K562 (cell line): ENCODE measurements around the gene SPDEF.

ENCODE experiments used
- FOXA1 ChIP-seq: fragments of 450-650 bp; IDR thresholded peaks from 2 replicates; pipeline ENCODE4 v1.6.1; 2016; ENCODE audit warnings: mild to moderate bottlenecking, borderline replicate concordance
- HMGN3 ChIP-seq: IDR thresholded peaks from 2 replicates; pipeline ENCODE4 v1.6.1; 2011; ENCODE audit warnings: borderline replicate concordance, low read depth, mild to moderate bottlenecking, mixed read lengths, low read length; ENCODE audit not compliant: insufficient read length; ENCODE audit errors: extremely low read depth
- NFYB ChIP-seq: IDR thresholded peaks from 2 replicates; pipeline ENCODE4 v1.6.1; 2011; ENCODE audit warnings: mild to moderate bottlenecking, moderate library complexity; ENCODE audit not compliant: insufficient read length; ENCODE audit errors: extremely low read depth
- SOX6 ChIP-seq: fragments of 450-650 bp; IDR thresholded peaks from 2 replicates; pipeline ENCODE4 v1.6.1; 2014; ENCODE audit warnings: mild to moderate bottlenecking
- TAF15 ChIP-seq: fragments of 200-400 bp; formaldehyde crosslinking; IDR thresholded peaks from 2 replicates; pipeline ENCODE4 v1.6.1; 2017; ENCODE audit warnings: mild to moderate bottlenecking, low read depth, low read length, moderate library complexity
- ZBTB7A ChIP-seq: IDR thresholded peaks from 2 replicates; pipeline ENCODE4 v1.6.1; 2011; ENCODE audit warnings: low read depth, mild to moderate bottlenecking, low read length, moderate library complexity, borderline replicate concordance; ENCODE audit not compliant: control insufficient read depth
- ZNF324 ChIP-seq: fragments of 250-450 bp; sonication (Bioruptor Pico); IDR thresholded peaks from 2 replicates; pipeline ENCODE4 v1.4.0; 2020; ENCODE audit warnings: mild to moderate bottlenecking
- ZNF561 ChIP-seq: fragments of 450-650 bp; formaldehyde crosslinking; conservative IDR thresholded peaks from 2 replicates; pipeline ENCODE4 v1.4.0; 2020; ENCODE audit warnings: mild to moderate bottlenecking, moderate library complexity
- TF ChIP-seq, protein P1 (sequence below): sonication (generic); formaldehyde crosslinking; IDR thresholded peaks from 2 replicates; pipeline ENCODE4 v1.8.0; 2022; ENCODE audit warnings: mild to moderate bottlenecking, missing genetic modification reagents
- TF ChIP-seq, protein P2 (sequence below), 2 experiments: fragments of 200-800 bp in 1 of 2; sonication (Bioruptor generic) in 1 of 2; sonication (generic) in 1 of 2; formaldehyde crosslinking in 1 of 2; IDR thresholded peaks in 1 of 2; conservative IDR thresholded peaks in 1 of 2; 2 replicates each; pipeline versions ENCODE4 v1.5.0 to v1.6.1; 2016 to 2020; ENCODE audit warnings: missing compliant biosample characterization in 1 of 2, missing genetic modification characterization in 1 of 2, missing genetic modification reagents in 1 of 2
- TF ChIP-seq, protein P3 (sequence below), 2 experiments: fragments of 450-650 bp; formaldehyde crosslinking in 1 of 2; IDR thresholded peaks; 2 replicates each; pipeline versions ENCODE4 v1.4.0 to v1.6.1; 2014 to 2020; ENCODE audit warnings: mild to moderate bottlenecking in 2 of 2, borderline replicate concordance in 1 of 2, low read depth in 1 of 2
- TF ChIP-seq, protein P4 (sequence below): fragments of 250-450 bp; sonication (Bioruptor Pico); IDR thresholded peaks from 2 replicates; pipeline ENCODE4 v1.4.0; 2020; ENCODE audit warnings: mild to moderate bottlenecking, moderate library complexity, borderline replicate concordance

DNA sequence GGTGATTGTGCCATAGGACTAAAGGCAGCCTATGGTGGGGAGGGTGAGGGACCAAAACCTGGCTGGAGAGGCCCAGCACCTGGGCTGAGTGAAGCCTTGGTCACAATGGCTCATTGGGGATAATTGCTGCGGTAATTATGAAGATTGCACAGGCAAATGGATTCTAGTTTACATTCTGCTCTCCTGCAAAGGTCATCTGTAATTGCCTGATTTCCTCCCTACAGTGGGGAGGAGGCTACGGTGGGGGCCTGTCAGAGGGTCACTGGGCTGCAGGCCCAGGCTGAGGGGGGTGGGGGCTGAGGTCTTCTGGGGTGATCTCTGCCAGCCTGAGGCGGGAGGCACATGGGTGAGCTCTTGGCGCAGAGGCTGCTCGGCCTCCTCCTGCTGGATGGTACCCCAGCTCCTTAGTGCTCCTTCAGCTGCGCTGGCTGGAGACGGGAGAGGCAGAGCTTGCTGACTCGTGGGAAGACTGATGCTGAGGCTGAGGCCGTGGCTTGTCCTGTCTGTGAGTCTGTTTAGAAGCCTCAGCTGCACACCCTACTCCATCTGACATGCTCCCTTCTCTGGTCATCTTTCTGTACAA is 59.9 kb downstream of the SPDEF start:
- TF ChIP-seq HMGN3: no peak
- no peak for TF ChIP-seq SOX6
- no peak for TF ChIP-seq ZNF561 (CRISPR knock-in tag)
- TF ChIP-seq FOXA1: no peak
- TF ChIP-seq ZBTB7A: no peak
- TF ChIP-seq, protein P1, sequence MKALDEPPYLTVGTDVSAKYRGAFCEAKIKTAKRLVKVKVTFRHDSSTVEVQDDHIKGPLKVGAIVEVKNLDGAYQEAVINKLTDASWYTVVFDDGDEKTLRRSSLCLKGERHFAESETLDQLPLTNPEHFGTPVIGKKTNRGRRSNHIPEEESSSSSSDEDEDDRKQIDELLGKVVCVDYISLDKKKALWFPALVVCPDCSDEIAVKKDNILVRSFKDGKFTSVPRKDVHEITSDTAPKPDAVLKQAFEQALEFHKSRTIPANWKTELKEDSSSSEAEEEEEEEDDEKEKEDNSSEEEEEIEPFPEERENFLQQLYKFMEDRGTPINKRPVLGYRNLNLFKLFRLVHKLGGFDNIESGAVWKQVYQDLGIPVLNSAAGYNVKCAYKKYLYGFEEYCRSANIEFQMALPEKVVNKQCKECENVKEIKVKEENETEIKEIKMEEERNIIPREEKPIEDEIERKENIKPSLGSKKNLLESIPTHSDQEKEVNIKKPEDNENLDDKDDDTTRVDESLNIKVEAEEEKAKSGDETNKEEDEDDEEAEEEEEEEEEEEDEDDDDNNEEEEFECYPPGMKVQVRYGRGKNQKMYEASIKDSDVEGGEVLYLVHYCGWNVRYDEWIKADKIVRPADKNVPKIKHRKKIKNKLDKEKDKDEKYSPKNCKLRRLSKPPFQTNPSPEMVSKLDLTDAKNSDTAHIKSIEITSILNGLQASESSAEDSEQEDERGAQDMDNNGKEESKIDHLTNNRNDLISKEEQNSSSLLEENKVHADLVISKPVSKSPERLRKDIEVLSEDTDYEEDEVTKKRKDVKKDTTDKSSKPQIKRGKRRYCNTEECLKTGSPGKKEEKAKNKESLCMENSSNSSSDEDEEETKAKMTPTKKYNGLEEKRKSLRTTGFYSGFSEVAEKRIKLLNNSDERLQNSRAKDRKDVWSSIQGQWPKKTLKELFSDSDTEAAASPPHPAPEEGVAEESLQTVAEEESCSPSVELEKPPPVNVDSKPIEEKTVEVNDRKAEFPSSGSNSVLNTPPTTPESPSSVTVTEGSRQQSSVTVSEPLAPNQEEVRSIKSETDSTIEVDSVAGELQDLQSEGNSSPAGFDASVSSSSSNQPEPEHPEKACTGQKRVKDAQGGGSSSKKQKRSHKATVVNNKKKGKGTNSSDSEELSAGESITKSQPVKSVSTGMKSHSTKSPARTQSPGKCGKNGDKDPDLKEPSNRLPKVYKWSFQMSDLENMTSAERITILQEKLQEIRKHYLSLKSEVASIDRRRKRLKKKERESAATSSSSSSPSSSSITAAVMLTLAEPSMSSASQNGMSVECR (CRISPR knock-in tag): no peak
- TF ChIP-seq, protein P2, sequence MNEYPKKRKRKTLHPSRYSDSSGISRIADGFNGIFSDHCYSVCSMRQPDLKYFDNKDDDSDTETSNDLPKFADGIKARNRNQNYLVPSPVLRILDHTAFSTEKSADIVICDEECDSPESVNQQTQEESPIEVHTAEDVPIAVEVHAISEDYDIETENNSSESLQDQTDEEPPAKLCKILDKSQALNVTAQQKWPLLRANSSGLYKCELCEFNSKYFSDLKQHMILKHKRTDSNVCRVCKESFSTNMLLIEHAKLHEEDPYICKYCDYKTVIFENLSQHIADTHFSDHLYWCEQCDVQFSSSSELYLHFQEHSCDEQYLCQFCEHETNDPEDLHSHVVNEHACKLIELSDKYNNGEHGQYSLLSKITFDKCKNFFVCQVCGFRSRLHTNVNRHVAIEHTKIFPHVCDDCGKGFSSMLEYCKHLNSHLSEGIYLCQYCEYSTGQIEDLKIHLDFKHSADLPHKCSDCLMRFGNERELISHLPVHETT (CRISPR knock-in tag; conservative IDR thresholded peaks at IDR 0.05 in 1 of 2, IDR thresholded peaks at IDR 0.05 in 1 of 2): no peak
- TF ChIP-seq TAF15: no peak
- TF ChIP-seq NFYB: no peak
- no peak for TF ChIP-seq ZNF324 (CRISPR knock-in tag)
- TF ChIP-seq, protein P3, sequence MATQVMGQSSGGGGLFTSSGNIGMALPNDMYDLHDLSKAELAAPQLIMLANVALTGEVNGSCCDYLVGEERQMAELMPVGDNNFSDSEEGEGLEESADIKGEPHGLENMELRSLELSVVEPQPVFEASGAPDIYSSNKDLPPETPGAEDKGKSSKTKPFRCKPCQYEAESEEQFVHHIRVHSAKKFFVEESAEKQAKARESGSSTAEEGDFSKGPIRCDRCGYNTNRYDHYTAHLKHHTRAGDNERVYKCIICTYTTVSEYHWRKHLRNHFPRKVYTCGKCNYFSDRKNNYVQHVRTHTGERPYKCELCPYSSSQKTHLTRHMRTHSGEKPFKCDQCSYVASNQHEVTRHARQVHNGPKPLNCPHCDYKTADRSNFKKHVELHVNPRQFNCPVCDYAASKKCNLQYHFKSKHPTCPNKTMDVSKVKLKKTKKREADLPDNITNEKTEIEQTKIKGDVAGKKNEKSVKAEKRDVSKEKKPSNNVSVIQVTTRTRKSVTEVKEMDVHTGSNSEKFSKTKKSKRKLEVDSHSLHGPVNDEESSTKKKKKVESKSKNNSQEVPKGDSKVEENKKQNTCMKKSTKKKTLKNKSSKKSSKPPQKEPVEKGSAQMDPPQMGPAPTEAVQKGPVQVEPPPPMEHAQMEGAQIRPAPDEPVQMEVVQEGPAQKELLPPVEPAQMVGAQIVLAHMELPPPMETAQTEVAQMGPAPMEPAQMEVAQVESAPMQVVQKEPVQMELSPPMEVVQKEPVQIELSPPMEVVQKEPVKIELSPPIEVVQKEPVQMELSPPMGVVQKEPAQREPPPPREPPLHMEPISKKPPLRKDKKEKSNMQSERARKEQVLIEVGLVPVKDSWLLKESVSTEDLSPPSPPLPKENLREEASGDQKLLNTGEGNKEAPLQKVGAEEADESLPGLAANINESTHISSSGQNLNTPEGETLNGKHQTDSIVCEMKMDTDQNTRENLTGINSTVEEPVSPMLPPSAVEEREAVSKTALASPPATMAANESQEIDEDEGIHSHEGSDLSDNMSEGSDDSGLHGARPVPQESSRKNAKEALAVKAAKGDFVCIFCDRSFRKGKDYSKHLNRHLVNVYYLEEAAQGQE (IDR thresholded peaks at IDR 0.05; ENCODE audit: borderline replicate concordance): no peak
- TF ChIP-seq, protein P3 (CRISPR knock-in tag; IDR thresholded peaks at IDR 0.05; ENCODE audit: low read depth): no peak
- TF ChIP-seq, protein P4, sequence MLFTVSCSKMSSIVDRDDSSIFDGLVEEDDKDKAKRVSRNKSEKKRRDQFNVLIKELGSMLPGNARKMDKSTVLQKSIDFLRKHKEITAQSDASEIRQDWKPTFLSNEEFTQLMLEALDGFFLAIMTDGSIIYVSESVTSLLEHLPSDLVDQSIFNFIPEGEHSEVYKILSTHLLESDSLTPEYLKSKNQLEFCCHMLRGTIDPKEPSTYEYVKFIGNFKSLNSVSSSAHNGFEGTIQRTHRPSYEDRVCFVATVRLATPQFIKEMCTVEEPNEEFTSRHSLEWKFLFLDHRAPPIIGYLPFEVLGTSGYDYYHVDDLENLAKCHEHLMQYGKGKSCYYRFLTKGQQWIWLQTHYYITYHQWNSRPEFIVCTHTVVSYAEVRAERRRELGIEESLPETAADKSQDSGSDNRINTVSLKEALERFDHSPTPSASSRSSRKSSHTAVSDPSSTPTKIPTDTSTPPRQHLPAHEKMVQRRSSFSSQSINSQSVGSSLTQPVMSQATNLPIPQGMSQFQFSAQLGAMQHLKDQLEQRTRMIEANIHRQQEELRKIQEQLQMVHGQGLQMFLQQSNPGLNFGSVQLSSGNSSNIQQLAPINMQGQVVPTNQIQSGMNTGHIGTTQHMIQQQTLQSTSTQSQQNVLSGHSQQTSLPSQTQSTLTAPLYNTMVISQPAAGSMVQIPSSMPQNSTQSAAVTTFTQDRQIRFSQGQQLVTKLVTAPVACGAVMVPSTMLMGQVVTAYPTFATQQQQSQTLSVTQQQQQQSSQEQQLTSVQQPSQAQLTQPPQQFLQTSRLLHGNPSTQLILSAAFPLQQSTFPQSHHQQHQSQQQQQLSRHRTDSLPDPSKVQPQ (CRISPR knock-in tag): no peak
